ENCODE data around the gene GRPR. TPM values are rescaled to one million over a fixed set of nuclear protein-coding genes. Genes with fewer than 3 reads are reported as not detected.

Gene GRPR
- 0.07 TPM in 1 of 5 replicates, not detected in the others for total RNA-seq (2022; extraction: Qiagen RNA extraction)

GRCh38 chrX:16123222-16123786 is at the start of gene GRPR:
Gene GRPR (plus strand): TSS chrX:16123565. CDS start chrX:16123954, 389 bp downstream.

GRCh38 chrX:16167181-16167580 is 43.8 kb downstream of the GRPR start, which contains the start of gene MAGEB17:
Gene MAGEB17 (plus strand): TSS chrX:16167481. CDS start chrX:16170383, 2,902 bp downstream.

Other genes starting within 250 kb of the GRPR start
- not detected in 5 replicates for gene MAGEB17, start 43.9 kb downstream of the GRPR start, total RNA-seq (2022; extraction: Qiagen RNA extraction)

Data from A549 treated with Hydrocortisone at 1 μM for 4 hours (cell line).